ENCODE measurements around the gene ELL. TPM values are rescaled to one million over a fixed set of nuclear protein-coding genes. Genes with fewer than 3 reads are reported as not detected.
"Not testable (repeated sequence)": the region's sequence is repeated elsewhere in the genome, so short reads cannot be mapped to it uniquely, and the experiment has no call there.

The ELL gene
- total RNA-seq, 1 donor from 2014 or later, result 23.6 TPM

DNA sequence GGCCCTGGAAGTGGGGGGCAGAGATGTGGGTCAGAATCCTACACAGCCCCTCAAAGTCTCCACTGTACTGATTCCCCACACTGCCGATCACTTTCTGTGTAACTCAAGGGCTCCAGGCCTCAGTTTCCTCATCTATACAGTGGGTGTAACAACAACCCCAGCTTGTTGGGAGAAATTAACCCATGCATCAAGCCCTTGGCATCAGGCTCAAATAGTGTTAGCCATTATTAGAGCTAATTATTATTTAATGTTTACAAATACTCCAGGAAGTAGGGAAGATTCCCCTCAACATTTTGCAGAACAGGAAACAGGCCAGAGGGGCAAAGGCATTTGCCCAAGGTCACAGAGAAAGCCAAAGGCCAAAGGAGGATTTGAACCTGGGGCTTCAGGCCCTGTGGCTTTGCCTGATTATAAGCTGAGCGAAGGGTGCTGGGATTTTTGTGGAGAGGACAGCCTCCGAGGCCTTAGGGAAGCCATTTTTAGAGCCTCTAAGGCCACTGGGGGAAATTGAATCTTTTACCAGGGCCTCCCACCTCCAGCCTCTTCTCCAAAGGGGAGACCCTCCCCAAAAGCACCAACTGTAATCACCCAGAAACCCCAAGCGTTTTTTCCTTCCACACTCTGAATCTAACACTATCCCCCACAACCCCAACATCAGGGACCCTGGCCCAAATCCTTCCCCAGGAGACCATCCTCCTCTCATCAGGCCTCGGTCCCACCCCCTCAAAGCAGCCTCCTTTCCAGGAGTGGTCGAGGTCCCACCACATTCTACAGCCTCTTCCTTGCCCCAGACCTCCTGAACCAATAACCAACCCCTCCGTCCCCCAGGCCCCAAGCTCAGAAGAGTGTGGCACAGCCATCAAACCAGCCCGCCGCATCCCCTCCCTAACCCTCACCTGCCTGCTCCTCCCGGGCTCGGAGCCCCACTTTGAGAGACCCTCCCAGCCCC lies 20.4 kb upstream of the ELL start:
- intact Hi-C loops (cut with micrococcal nuclease), result loop anchor here (5.0 kb wide), 1 partner anchor 350 kb away; the partner anchor contains the start of gene MPV17L2
- Mint-ChIP-seq H3K4me1 (ENCODE audit: low read depth) (peaks cover 27% of the 10 kb centered on the region), H3K27me3 (ENCODE audit: insufficient read depth) (no peaks in the 10 kb centered on the region), H3K36me3 (ENCODE audit: low read depth) (peaks cover 10% of the 10 kb centered on the region), H3K27ac (peak overlapping the region; percentile 86), H3K4me3 (peak overlapping the region; percentile 92), H3K9me3 (no peaks in the 10 kb centered on the region)
- DNase-seq (ENCODE audit: low spot score), result no peak

DNA sequence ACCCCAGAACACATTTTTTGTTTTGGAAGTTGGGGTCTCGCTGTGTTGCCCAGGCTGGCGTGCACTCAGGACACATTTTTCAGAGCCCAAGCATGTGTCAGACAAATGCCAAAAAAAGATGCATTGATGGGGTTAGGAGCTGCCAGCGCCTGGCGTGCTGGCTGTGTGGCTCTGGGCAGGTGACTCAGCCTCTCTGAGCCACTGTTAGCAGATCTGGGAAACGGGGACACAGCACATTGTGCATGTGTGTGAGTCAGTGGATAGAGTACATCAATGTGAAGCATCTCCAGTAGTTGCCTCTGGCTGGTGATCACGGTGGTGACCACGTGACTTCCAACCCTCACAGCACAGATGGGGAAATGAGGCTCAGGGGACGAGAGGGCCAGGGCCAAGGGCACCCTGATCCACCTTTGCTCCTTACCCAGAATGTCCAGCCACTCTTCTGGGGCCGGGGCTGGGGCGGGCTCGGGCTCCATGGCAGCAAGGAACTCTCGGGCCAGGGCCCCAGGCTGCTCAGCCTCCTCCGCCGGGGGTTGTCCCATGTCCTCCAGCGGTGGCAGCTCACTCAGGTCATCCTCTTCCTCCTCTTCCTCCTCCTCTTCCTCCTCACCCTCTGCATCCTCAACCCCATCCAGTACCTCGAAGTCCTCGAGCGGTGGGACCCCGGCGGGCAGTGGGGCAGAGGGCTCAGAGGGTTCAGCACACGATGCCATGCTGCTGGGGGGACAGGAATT lies 19.6 kb upstream of the ELL start:
- peaks cover 27% of the 10 kb centered on the region for H3K4me1 Mint-ChIP-seq (ENCODE audit: low read depth)
- intact Hi-C loops (cut with micrococcal nuclease), result loop anchor here (5.0 kb wide), 1 partner anchor 349 kb away; the partner anchor contains the start of gene MPV17L2
- H3K36me3 Mint-ChIP-seq (ENCODE audit: low read depth), result peaks cover 13% of the 10 kb centered on the region
- no peaks in the 10 kb centered on the region for H3K9me3 Mint-ChIP-seq
- no peaks in the 10 kb centered on the region for H3K27me3 Mint-ChIP-seq (ENCODE audit: insufficient read depth)
- H3K27ac Mint-ChIP-seq, result peak overlapping the region; percentile 86
- DNase-seq (ENCODE audit: low spot score), result no peak
- peak overlapping the region; percentile 92 for H3K4me3 Mint-ChIP-seq

DNA sequence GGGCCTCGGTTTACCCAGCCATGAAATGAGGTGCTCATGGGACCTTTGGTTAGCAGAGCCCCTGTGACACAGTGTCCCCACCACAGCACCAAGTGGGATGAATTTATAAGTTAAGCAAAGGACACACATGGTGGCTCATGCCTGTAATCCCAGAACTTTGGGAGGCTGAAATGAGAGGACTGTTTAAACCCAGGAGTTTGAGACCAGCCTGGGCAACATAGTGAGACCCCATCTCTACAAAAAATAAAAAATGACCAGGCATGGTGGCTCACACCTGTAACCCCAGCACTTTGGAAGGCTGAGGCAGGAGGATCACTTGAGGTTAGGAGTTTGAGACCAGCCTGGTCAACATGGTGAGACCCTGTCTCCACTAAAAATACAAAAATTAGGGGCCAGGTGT lies 18.3 kb upstream of the ELL start:
- not testable (repeated sequence) for H3K27me3 Mint-ChIP-seq (ENCODE audit: insufficient read depth); H3K4me3 Mint-ChIP-seq; H3K9me3 Mint-ChIP-seq; H3K27ac Mint-ChIP-seq; DNase-seq (ENCODE audit: low spot score)
- intact Hi-C loops (cut with micrococcal nuclease), result loop anchor here (5.0 kb wide), 1 partner anchor 348 kb away; the partner anchor contains the start of gene MPV17L2
- peaks cover 27% of the 10 kb centered on the region for H3K4me1 Mint-ChIP-seq (ENCODE audit: low read depth)
- peaks cover 15% of the 10 kb centered on the region for H3K36me3 Mint-ChIP-seq (ENCODE audit: low read depth)

DNA sequence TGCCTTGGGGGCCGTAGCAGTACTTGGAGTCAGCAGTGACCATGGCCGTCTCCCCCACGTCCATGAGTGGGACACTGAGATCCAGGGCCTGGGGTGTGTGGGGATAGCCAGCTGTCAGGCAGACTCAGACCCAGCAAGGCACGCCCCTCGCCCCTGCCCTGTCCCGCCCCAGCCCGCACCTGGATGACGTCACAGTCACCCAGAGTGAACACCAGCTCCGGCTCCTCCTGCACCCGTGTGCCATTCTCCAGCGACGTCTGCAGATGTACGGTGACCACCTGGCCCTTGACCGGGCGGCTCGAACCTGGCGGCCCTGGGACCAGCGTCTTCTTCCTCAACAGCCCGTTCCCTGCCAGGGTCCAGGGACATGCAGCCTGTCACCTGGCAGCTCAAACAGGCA lies 17.5 kb upstream of the ELL start:
- H3K27ac Mint-ChIP-seq, result no peak overlapping the region
- intact Hi-C loops (cut with micrococcal nuclease), result no loop called here
- H3K4me3 Mint-ChIP-seq, result no peak overlapping the region
- H3K27me3 Mint-ChIP-seq (ENCODE audit: insufficient read depth), result no peaks in the 10 kb centered on the region
- no peaks in the 10 kb centered on the region for H3K9me3 Mint-ChIP-seq
- peaks cover 23% of the 10 kb centered on the region for H3K4me1 Mint-ChIP-seq (ENCODE audit: low read depth)
- H3K36me3 Mint-ChIP-seq (ENCODE audit: low read depth), result peaks cover 15% of the 10 kb centered on the region
- no peak for DNase-seq (ENCODE audit: low spot score)

DNA sequence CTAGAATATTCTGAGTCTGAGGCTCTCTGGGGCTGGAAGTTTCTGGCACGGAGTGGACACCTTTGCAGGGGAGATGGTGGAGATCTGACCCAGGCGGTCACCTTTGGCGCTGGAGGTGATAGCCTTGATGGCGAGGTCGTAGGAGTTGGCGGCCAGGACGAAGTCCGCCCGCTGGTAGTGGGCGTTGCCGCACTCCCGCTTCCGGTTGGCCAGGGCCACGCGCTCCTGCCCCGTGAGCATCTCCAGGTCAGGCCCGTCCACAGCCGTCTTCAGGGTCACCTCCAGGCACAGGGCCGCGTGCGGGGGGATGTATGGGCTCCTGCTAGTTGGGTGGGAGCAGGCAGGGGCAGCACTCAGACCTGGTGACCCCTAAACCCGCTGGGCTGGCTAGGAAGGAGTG lies 16.2 kb upstream of the ELL start:
- Mint-ChIP-seq H3K36me3 (ENCODE audit: low read depth) (peaks cover 15% of the 10 kb centered on the region), H3K27ac (no peak overlapping the region), H3K27me3 (ENCODE audit: insufficient read depth) (no peaks in the 10 kb centered on the region), H3K9me3 (no peaks in the 10 kb centered on the region), H3K4me3 (no peak overlapping the region), H3K4me1 (ENCODE audit: low read depth) (peaks cover 15% of the 10 kb centered on the region)
- intact Hi-C loops (cut with micrococcal nuclease), result no loop called here
- DNase-seq (ENCODE audit: low spot score), result no peak

DNA sequence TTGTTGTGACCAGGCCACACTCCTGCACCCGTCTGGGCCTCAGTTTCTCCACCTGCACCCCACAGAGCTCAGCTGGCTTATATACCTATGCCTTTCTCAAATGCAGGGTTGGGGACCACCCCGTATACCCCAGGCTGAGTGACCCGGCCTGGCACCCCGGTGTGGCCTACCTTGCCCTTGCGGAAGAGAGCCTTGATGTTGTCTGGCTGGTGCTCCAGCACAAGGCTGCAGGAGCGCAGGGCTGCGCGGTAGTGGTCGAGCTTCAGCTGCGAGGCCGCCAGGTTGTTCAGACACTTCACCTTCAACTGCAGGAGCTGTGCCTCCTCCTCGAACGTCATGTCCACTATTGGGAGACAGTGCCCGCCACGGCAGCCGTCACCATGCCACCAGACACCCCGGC lies 15.6 kb upstream of the ELL start:
- Mint-ChIP-seq H3K9me3 (no peaks in the 10 kb centered on the region), H3K4me3 (no peak overlapping the region), H3K36me3 (ENCODE audit: low read depth) (peaks cover 17% of the 10 kb centered on the region), H3K27ac (no peak overlapping the region), H3K27me3 (ENCODE audit: insufficient read depth) (no peaks in the 10 kb centered on the region), H3K4me1 (ENCODE audit: low read depth) (peaks cover 13% of the 10 kb centered on the region)
- DNase-seq (ENCODE audit: low spot score), result no peak
- intact Hi-C loops (cut with micrococcal nuclease), result no loop called here

DNA sequence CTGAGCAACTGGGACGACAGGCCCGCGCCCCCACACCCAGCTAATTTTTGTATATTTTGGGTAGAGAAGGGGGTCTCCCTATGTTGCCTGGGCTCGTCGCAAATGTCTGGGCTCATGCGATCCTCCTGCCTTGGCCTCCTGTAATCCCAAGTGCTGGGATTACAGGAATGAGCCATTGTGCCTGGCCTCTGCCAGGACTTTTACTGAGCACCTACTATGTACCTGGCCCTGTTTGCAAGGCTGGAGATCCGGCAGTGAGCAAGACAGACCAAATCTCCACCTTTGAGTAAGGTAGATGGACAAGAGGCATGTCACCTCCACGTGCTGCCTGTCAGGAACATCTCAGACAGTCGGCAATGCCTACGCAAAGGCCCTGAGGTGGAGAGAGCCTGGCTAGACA lies 14.6 kb upstream of the ELL start:
- H3K27ac Mint-ChIP-seq, result no peak overlapping the region
- no peak for DNase-seq (ENCODE audit: low spot score)

DNA sequence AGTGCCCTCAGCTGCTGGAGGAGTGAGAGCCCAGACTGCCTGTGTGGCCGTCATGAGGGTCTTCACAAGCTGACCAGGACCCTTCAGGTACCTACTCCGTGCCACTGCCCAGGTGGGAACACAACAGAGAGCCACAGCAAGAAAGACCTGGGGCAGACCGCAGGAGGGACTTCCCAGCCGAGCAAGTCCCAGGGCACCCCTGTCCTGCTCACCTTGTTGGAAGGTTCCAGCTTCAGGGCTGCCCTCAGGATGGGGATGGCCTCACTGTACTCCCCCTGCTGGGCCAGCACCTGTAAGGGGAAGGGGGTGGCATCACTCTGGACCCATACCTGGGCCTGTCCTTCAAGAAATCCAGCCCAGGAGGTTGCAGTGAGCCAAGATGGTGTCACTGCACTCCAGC lies 11.2 kb upstream of the ELL start:
- no peak overlapping the region for H3K4me3 Mint-ChIP-seq
- no peaks in the 10 kb centered on the region for H3K4me1 Mint-ChIP-seq (ENCODE audit: low read depth)
- no peaks in the 10 kb centered on the region for H3K9me3 Mint-ChIP-seq
- no peak for DNase-seq (ENCODE audit: low spot score)
- intact Hi-C loops (cut with micrococcal nuclease), result no loop called here
- H3K27me3 Mint-ChIP-seq (ENCODE audit: insufficient read depth), result no peaks in the 10 kb centered on the region
- H3K36me3 Mint-ChIP-seq (ENCODE audit: low read depth), result peaks cover 13% of the 10 kb centered on the region
- no peak overlapping the region for H3K27ac Mint-ChIP-seq

More for the DNA sequence above, 14.6 kb upstream of the ELL start:
- Mint-ChIP-seq H3K27me3 (ENCODE audit: insufficient read depth) (no peaks in the 10 kb centered on the region), H3K4me3 (no peak overlapping the region), H3K36me3 (ENCODE audit: low read depth) (peaks cover 19% of the 10 kb centered on the region), H3K4me1 (ENCODE audit: low read depth) (peaks cover 7% of the 10 kb centered on the region), H3K9me3 (no peaks in the 10 kb centered on the region)
- intact Hi-C loops (cut with micrococcal nuclease), result no loop called here

DNA sequence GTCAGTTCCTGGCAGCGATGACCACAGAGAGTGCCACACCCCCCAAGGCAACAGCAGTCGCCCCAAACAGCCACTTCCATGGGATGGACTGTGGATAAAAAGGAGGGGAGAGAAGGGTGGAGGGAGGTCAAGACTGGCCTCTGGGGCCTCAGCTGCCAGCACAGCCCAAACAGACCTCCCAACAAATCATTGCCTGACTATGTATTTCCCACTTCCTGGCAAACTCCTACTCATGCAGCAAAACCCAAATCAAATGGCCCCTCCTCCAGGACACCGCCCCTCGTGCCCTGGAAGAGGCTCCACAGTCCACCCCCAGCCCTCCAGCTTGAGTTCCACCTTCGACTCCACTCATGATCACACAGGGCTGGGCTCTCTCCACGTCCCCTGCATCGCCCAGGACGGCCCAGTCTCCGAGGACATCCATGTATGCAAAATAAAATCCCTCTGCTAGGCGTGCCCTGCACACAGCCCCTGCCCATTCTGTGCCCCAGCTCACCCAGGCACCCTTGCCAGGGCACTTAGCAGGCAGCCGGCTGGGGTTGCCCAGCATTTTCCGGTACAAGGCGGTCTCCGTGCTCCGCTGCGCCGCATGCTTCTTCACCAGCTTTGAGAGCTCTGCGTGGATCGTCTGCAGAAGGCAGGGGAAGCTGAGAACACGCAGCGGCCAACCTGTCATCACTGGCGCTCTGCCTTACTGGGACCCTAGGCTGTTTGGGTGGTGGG lies 10.5 kb upstream of the ELL start:
- intact Hi-C loops (cut with micrococcal nuclease), result no loop called here
- Mint-ChIP-seq H3K36me3 (ENCODE audit: low read depth) (peaks cover 10% of the 10 kb centered on the region), H3K4me3 (no peak overlapping the region), H3K27ac (no peak overlapping the region), H3K4me1 (ENCODE audit: low read depth) (no peaks in the 10 kb centered on the region), H3K9me3 (no peaks in the 10 kb centered on the region), H3K27me3 (ENCODE audit: insufficient read depth) (no peaks in the 10 kb centered on the region)
- DNase-seq (ENCODE audit: low spot score), result no peak

DNA sequence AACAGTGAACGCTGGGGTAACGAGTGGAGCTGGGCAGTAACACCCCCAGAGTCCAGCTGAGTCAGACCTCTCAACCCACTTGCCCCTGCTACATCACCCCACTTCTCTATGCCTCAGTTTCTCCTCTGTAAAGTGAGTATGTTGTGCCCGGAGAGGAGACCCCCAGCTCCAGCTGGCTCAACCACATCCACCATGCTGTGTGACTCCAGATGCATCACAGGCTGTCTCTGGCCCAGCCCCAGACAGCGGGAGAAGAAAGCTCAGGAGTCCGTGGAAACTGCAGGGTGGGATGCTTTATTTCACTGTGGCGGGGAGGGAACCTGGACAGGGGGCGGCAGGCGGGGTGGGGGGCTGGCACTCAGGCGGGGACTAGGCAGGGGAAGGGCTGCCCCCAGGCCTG lies 9.6 kb upstream of the ELL start:
- no peak overlapping the region for H3K27ac Mint-ChIP-seq
- no peak overlapping the region for H3K4me3 Mint-ChIP-seq
- DNase-seq (ENCODE audit: low spot score), result no peak
- intact Hi-C loops (cut with micrococcal nuclease), result no loop called here
- H3K36me3 Mint-ChIP-seq (ENCODE audit: low read depth), result peaks cover 7% of the 10 kb centered on the region
- no peaks in the 10 kb centered on the region for H3K9me3 Mint-ChIP-seq
- H3K4me1 Mint-ChIP-seq (ENCODE audit: low read depth), result no peaks in the 10 kb centered on the region
- H3K27me3 Mint-ChIP-seq (ENCODE audit: insufficient read depth), result no peaks in the 10 kb centered on the region

DNA sequence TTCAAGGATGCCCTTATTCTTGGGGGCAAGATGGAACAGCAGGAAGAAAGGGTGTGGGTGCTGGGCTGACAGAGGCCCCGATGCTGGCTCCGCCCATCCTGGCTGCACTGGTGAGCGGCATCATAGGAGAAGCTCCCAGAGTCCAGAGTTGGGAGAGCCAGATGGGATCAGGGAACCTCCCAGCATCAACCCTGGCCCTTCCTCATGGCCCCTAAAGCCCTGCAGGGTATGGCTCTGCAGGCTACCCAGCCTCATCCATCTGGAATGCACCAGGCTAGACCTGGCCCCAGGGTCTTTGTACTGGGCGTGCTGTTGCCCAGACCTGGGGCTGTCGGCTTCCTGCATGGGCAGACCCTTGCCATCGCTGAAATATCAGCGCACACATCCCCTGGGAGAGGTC lies 7.9 kb upstream of the ELL start:
- peaks cover 4% of the 10 kb centered on the region for H3K36me3 Mint-ChIP-seq (ENCODE audit: low read depth)
- H3K27ac Mint-ChIP-seq, result no peak overlapping the region
- no peaks in the 10 kb centered on the region for H3K27me3 Mint-ChIP-seq (ENCODE audit: insufficient read depth)
- intact Hi-C loops (cut with micrococcal nuclease), result no loop called here
- DNase-seq (ENCODE audit: low spot score), result no peak
- no peak overlapping the region for H3K4me3 Mint-ChIP-seq
- H3K9me3 Mint-ChIP-seq, result no peaks in the 10 kb centered on the region
- H3K4me1 Mint-ChIP-seq (ENCODE audit: low read depth), result no peaks in the 10 kb centered on the region

DNA sequence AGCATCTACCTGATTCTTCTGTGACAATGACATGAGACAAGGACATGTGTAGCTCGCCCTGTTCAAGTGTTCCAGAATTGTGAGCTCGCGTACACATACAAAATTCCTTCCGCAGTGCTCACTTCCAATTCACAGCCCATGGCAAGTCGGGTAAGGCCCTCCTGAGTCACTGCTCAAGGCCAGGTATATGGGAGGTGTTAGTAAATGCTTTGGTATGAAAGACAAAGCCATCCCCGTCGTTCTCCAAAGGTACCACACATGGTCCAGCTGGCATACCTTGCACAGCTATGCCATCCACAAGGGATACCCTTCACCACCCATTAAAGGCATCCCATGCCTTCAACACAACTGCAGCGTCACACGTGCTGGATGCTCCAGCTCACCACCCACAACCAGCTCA lies 4.4 kb upstream of the ELL start:
- H3K4me3 Mint-ChIP-seq, result no peak overlapping the region
- H3K4me1 Mint-ChIP-seq (ENCODE audit: low read depth), result no peaks in the 10 kb centered on the region
- DNase-seq (ENCODE audit: low spot score), result no peak
- no peaks in the 10 kb centered on the region for H3K27me3 Mint-ChIP-seq (ENCODE audit: insufficient read depth)
- intact Hi-C loops (cut with micrococcal nuclease), result no loop called here
- H3K36me3 Mint-ChIP-seq (ENCODE audit: low read depth), result no peaks in the 10 kb centered on the region
- no peaks in the 10 kb centered on the region for H3K9me3 Mint-ChIP-seq
- no peak overlapping the region for H3K27ac Mint-ChIP-seq

All from activated T-helper 1 cell treated with anti-CD3 and anti-CD28 coated beads, Interleukin-12 subunit alpha, Interleukin-12 subunit beta, Interleukin-2, Interleukin-4 antibody, amounts not matched to agents 30 ng/mL and 10 ng/mL and 1 ng/mL, durations not matched to agents 14 hours and 24 hours and 36 hours (primary cell).